HepG2 (cell line): ENCODE measurements around the gene ABCC2. TPM values are rescaled to one million over a fixed set of nuclear protein-coding genes. Genes with fewer than 3 reads are reported as not detected.

Experiments used
- ATAC-seq: fragments of 200-7000 bp; cut with Tn5 transposase; 3 replicates; pipeline ENCODE4 v1.9.1; 2020; ENCODE audit warnings: mild to moderate bottlenecking, moderate library complexity
- BruUV-seq: library from RNA; stranded (reverse); fragments of 400-500 nt; replicated peaks from 2 replicates; lab custom pipeline; 2021; lab: Mats Ljungman, UMichigan
- CTCF ChIA-PET: fragments of 300-600 bp; formaldehyde crosslinking; extraction: SDS; loops from one replicate; lab custom pipeline; 2021; ENCODE audit warnings: low total read pairs, inconsistent platforms, low intra/inter-chr PET ratio; lab: Yijun Ruan, JAX
- POLR2A ChIA-PET: fragments of 350-600 bp; sonication (Branson Sonifier 250); formaldehyde crosslinking; loops from one replicate; lab custom pipeline; 2020; ENCODE audit warnings: antibody characterized with exemption, inconsistent platforms; lab: Yijun Ruan, JAX
- DNase-seq: peaks from one replicate; pipeline ENCODE4 v3.0.0-alpha.2; 2015; ENCODE audit warnings: low spot score
- FAIRE-seq: peaks from 3 replicates; lab custom pipeline; 2011; peaks lifted over from hg19 to GRCh38; lab: Jason Lieb, UNC
- H2AFZ ChIP-seq: one replicate; pipeline ENCODE4 v1.6.1; 2011; ENCODE audit warnings: low read length, inconsistent platforms
- H3K27ac ChIP-seq: fragments of 300-600 bp; 3 replicates; pipeline ENCODE4 v1.8.0; 2011; ENCODE audit warnings: mixed run types, mild to moderate bottlenecking, mixed read lengths, low read length, inconsistent platforms; ENCODE audit not compliant: insufficient read depth; ENCODE audit errors: extremely low read length
- H3K27me3 ChIP-seq, 2 experiments: fragments of 200-600 bp in 1 of 2; 2 replicates in 1 of 2; 3 replicates in 1 of 2; pipeline versions ENCODE4 v1.6.0 to v1.8.0; 2011; ENCODE audit warnings: low read length in 2 of 2, mild to moderate bottlenecking in 2 of 2, moderate library complexity in 2 of 2, inconsistent platforms in 1 of 2; ENCODE audit not compliant: insufficient read depth in 2 of 2, control insufficient read depth in 1 of 2
- H3K36me3 ChIP-seq, 2 experiments: fragments of 200-600 bp in 1 of 2; replicated peaks in 1 of 2; 2 replicates in 1 of 2; 3 replicates in 1 of 2; pipeline versions ENCODE4 v1.5.1 to v1.8.0; 2011; ENCODE audit warnings: low read length in 2 of 2, inconsistent platforms in 1 of 2; ENCODE audit not compliant: insufficient read depth in 2 of 2, control insufficient read depth in 1 of 2
- H3K4me1 ChIP-seq: 2 replicates; pipeline ENCODE4 v1.5.1; 2012; ENCODE audit warnings: low read length, inconsistent platforms; ENCODE audit not compliant: insufficient read depth
- H3K4me2 ChIP-seq: 2 replicates; pipeline ENCODE4 v1.6.0; 2011; ENCODE audit warnings: low read depth, low read length, inconsistent platforms
- H3K4me3 ChIP-seq, 3 experiments: fragments of 200-600 bp in 1 of 3; sonication (generic), shearing (Covaris generic) in 1 of 3; replicated peaks in 1 of 3; 2 replicates each; pipeline ENCODE4 v1.5.1; 2011 to 2016; ENCODE audit warnings: low read length in 3 of 3, inconsistent platforms in 2 of 3, low read depth in 2 of 3, mild to moderate bottlenecking in 2 of 3, control low read depth in 1 of 3, mixed read lengths in 1 of 3; ENCODE audit not compliant: insufficient read depth in 1 of 3
- H3K79me2 ChIP-seq: one replicate; pipeline ENCODE4 v1.6.1; 2011; ENCODE audit warnings: low read length, inconsistent platforms; ENCODE audit not compliant: insufficient read depth
- H3K9ac ChIP-seq: 2 replicates; pipeline ENCODE4 v1.6.0; 2011; ENCODE audit warnings: mild to moderate bottlenecking, low read depth, low read length, inconsistent platforms; ENCODE audit not compliant: insufficient read depth
- H3K9me3 ChIP-seq: 2 replicates; pipeline ENCODE4 v1.5.1; 2012; ENCODE audit warnings: mild to moderate bottlenecking, low read length
- H4K20me1 ChIP-seq: 2 replicates; pipeline ENCODE4 v1.6.0; 2011; ENCODE audit warnings: inconsistent platforms, mild to moderate bottlenecking, low read length, moderate library complexity; ENCODE audit not compliant: insufficient read depth
- FOXP4 ChIP-seq: sonication (generic); formaldehyde crosslinking; IDR thresholded peaks from 2 replicates; pipeline ENCODE4 v1.4.0; 2020; ENCODE audit warnings: missing genetic modification reagents
- GABPA ChIP-seq, 2 experiments: IDR thresholded peaks; 2 replicates each; pipeline ENCODE4 v1.6.1; 2011 to 2016; ENCODE audit warnings: low read depth in 2 of 2, low read length in 1 of 2, missing biosample characterization in 1 of 2, missing genetic modification characterization in 1 of 2
- MED1 ChIP-seq: sonication (generic); formaldehyde crosslinking; IDR thresholded peaks from 2 replicates; pipeline ENCODE4 v1.4.0; 2020; ENCODE audit warnings: missing genetic modification reagents
- PATZ1 ChIP-seq: sonication (generic); formaldehyde crosslinking; IDR thresholded peaks from 2 replicates; pipeline ENCODE4 v1.4.0; 2020; ENCODE audit warnings: missing genetic modification reagents
- PHF21A ChIP-seq: sonication (generic); formaldehyde crosslinking; IDR thresholded peaks from 2 replicates; pipeline ENCODE4 v1.5.0; 2020; ENCODE audit warnings: mild to moderate bottlenecking, missing genetic modification reagents
- ZBTB7B ChIP-seq: sonication (generic); formaldehyde crosslinking; IDR thresholded peaks from 2 replicates; pipeline ENCODE4 v1.4.0; 2020; ENCODE audit warnings: missing genetic modification reagents
- ZFP36 ChIP-seq: fragments of 150-350 bp; IDR thresholded peaks from 2 replicates; pipeline ENCODE4 v1.6.1; 2018; ENCODE audit warnings: borderline replicate concordance, low read length, low read depth; ENCODE audit not compliant: partially characterized antibody
- ZNF281 ChIP-seq: sonication (generic); formaldehyde crosslinking; IDR thresholded peaks from 2 replicates; pipeline ENCODE4 v1.4.0; 2020; ENCODE audit warnings: missing genetic modification reagents, borderline replicate concordance
- ZNF362 ChIP-seq: sonication (generic); formaldehyde crosslinking; IDR thresholded peaks from 2 replicates; pipeline ENCODE4 v1.4.0; 2020; ENCODE audit warnings: missing genetic modification reagents, mild to moderate bottlenecking, borderline replicate concordance
- WGBS: methylation state at CpG from one replicate; pipeline ENCODE4 v1.1.6; 2017; ENCODE audit warnings: low lambda C conversion rate; 5-methylcytosine and 5-hydroxymethylcytosine counted together
- in situ Hi-C: cut with HindIII; loops from 2 replicates; pipeline ENCODE4 v1.10.0; 2017; ENCODE audit warnings: low pct_unique_long_range_greater_than_20kb; ENCODE audit not compliant: extremely low pct_ligation_motif_present
- intact Hi-C: fragments of 100-400 bp; cut with micrococcal nuclease; formaldehyde crosslinking; loops from one replicate; pipeline ENCODE4 v1.10.0; 2022; ENCODE audit not compliant: unreplicated experiment
- polyA plus RNA-seq, 8 experiments: library from polyadenylated mRNA; depleted of rRNA in 3 of 8; stranded (reverse) in 7 of 8; unstranded in 1 of 8; fragments of >200 nt; fragmentation: Illumina TruSeq in 4 of 8; extraction: Trizol in 4 of 8; gene quantifications; 2 replicates each; pipeline versions ENCODE4 v1.2.1 to v1.2.3, GENCODE V29; 2011 to 2016; ENCODE audit warnings: low read depth in 4 of 8, missing spikeins in 1 of 8, mixed read lengths in 1 of 8; ENCODE audit not compliant: insufficient read depth in 1 of 8
- total RNA-seq, 5 experiments: library from RNA; depleted of rRNA; stranded (reverse); fragments of >200 nt; fragmentation: Illumina TruSeq; extraction: Trizol; gene quantifications; 2 replicates each; pipeline ENCODE4 v1.2.3, GENCODE V29; 2016; ENCODE audit warnings: low read depth in 1 of 5
- TF ChIP-seq, protein P1 (sequence below): sonication (generic); formaldehyde crosslinking; conservative IDR thresholded peaks from 2 replicates; pipeline ENCODE4 v1.4.0; 2020; ENCODE audit warnings: mild to moderate bottlenecking, missing genetic modification reagents, moderate library complexity

The ABCC2 gene
- total and polyA plus RNA-seq, 2 of the 13 experiments (the other 11 are each of a cell fraction or from before 2014, with no cell fraction given) = 181 to 497 TPM

- Histone ChIP-seq H3K27me3 (no peaks in the 10 kb centered on the region; a peak in 1 of 5 replicates), H3K4me3 (peak overlapping the region; percentile 10 to 61 (median 43); a peak in 4 of 6 replicates), H3K4me1 (peaks cover 71% of the 10 kb centered on the region), H3K9ac (peak overlapping the region; percentile 71), H4K20me1 (no peaks in the 10 kb centered on the region), H3K79me2 (peaks cover 19% of the 10 kb centered on the region), H3K9me3 (no peaks in the 10 kb centered on the region), H3K4me2 (peak overlapping the region; percentile 79), H3K36me3 (peaks cover 0 to under 1% of the 10 kb centered on the region in 2 experiments; a peak in 1 of 5 replicates), H2AFZ (no peak overlapping the region), H3K27ac (peak overlapping the region; percentile 95)
- ChIA-PET CTCF (no interaction called here), POLR2A (interaction anchor here (1.0 to 4.7 kb wide), 4 partner anchors 9 to 47 kb away, joined by 3 to 73 read pairs (median 4); partner anchors contain the start of genes COX15 and CUTC)
- in situ Hi-C loops = no loop called here
- FAIRE-seq = peak; percentile 23
- peak; percentile 76 for DNase-seq
- intact Hi-C loops = no loop called here
- ATAC-seq = peak; percentile 27
- BruUV-seq = no TSS peak
- WGBS = 12% methylated on average over 4 of the region's 4 CpGs
- 0 out of 2 replicates have a peak, but pooled peaks have one; percentile 15 for TF ChIP-seq PATZ1
- TF ChIP-seq MED1 (CRISPR knock-in tag) = peak; percentile 60; the same call in 1 of the 2 replicates
- 0 out of 2 replicates have a peak, but pooled peaks have one; percentile 19 for TF ChIP-seq ZBTB7B (CRISPR knock-in tag)
- 0 out of 2 replicates have a peak, but pooled peaks have one; percentile 15 for TF ChIP-seq FOXP4
- TF ChIP-seq, protein P1, sequence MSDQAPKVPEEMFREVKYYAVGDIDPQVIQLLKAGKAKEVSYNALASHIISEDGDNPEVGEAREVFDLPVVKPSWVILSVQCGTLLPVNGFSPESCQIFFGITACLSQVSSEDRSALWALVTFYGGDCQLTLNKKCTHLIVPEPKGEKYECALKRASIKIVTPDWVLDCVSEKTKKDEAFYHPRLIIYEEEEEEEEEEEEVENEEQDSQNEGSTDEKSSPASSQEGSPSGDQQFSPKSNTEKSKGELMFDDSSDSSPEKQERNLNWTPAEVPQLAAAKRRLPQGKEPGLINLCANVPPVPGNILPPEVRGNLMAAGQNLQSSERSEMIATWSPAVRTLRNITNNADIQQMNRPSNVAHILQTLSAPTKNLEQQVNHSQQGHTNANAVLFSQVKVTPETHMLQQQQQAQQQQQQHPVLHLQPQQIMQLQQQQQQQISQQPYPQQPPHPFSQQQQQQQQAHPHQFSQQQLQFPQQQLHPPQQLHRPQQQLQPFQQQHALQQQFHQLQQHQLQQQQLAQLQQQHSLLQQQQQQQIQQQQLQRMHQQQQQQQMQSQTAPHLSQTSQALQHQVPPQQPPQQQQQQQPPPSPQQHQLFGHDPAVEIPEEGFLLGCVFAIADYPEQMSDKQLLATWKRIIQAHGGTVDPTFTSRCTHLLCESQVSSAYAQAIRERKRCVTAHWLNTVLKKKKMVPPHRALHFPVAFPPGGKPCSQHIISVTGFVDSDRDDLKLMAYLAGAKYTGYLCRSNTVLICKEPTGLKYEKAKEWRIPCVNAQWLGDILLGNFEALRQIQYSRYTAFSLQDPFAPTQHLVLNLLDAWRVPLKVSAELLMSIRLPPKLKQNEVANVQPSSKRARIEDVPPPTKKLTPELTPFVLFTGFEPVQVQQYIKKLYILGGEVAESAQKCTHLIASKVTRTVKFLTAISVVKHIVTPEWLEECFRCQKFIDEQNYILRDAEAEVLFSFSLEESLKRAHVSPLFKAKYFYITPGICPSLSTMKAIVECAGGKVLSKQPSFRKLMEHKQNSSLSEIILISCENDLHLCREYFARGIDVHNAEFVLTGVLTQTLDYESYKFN (CRISPR knock-in tag) = peak; percentile 61
- peak; percentile 16; the same call in 1 of the 2 replicates for TF ChIP-seq PHF21A
- TF ChIP-seq ZNF362 (CRISPR knock-in tag) = peak; percentile 79; the same call in 1 of the 2 replicates
- no peak for TF ChIP-seq ZFP36
- TF ChIP-seq GABPA (IDR thresholded peaks at IDR 0.05; ENCODE audit: low read depth, low read length) = no peak
- TF ChIP-seq GABPA (CRISPR knock-in tag; IDR thresholded peaks at IDR 0.05; ENCODE audit: low read depth) = peak; percentile 59
- TF ChIP-seq ZNF281 = peak; percentile 86; the same call in 1 of the 2 replicates
Observed at GRCh38 chr10:99779335-99779734, 3.1 kb upstream of the ABCC2 start.
